CD4-positive, alpha-beta T cell (primary cell): Measurements from ENCODE around the gene AIDA. TPM values are rescaled to one million over a fixed set of nuclear protein-coding genes. Genes with fewer than 3 reads are reported as not detected.

ENCODE experiments used
- ATAC-seq: fragments of 200-7000 bp; cut with Tn5 transposase; one replicate; pipeline ENCODE4 v1.10.0; 2022; ENCODE audit warnings: mild to moderate bottlenecking; ENCODE audit not compliant: poor library complexity
- CTCF ChIA-PET: fragments of 350-600 bp; sonication (Branson Sonifier 250); formaldehyde crosslinking; loops from one replicate; lab custom pipeline; 2021; ENCODE audit warnings: antibody characterized with exemption, inconsistent platforms; lab: Charles Lee
- POLR2A ChIA-PET: fragments of 350-600 bp; sonication (Branson Sonifier 250); formaldehyde crosslinking; loops from one replicate; lab custom pipeline; 2021; ENCODE audit warnings: antibody characterized with exemption, inconsistent platforms; lab: Charles Lee
- DNase-seq, 14 experiments: peaks; one replicate each; pipeline ENCODE4 v3.0.0-alpha.2; 2013 to 2020; ENCODE audit warnings: mixed read lengths in 2 of 14
- H3K27ac ChIP-seq, 2 donors: one replicate each; pipeline versions ENCODE4 v1.5.1 to v1.7.0; 2013; ENCODE audit warnings: low read length in 2 of 2, low read depth in 1 of 2, mild to moderate bottlenecking in 1 of 2
- H3K27me3 ChIP-seq, 2 experiments: 1 replicate in 1 of 2; 2 replicates in 1 of 2; pipeline versions ENCODE4 v1.6.1 to v1.7.0; 2013; ENCODE audit warnings: low read length in 2 of 2, control low read depth in 1 of 2, mild to moderate bottlenecking in 1 of 2, moderate library complexity in 1 of 2; ENCODE audit not compliant: insufficient read depth in 2 of 2, control insufficient read depth in 1 of 2
- H3K36me3 ChIP-seq: one replicate; pipeline ENCODE4 v1.6.1; 2013; ENCODE audit warnings: low read length, control low read depth; ENCODE audit not compliant: insufficient read depth
- H3K4me1 ChIP-seq: one replicate; pipeline ENCODE4 v1.6.1; 2013; ENCODE audit warnings: low read length, control low read depth; ENCODE audit not compliant: insufficient read depth
- H3K4me3 ChIP-seq: one replicate; pipeline ENCODE4 v1.5.1; 2013; ENCODE audit warnings: mild to moderate bottlenecking, low read length, moderate library complexity
- H3K9me3 ChIP-seq, 2 experiments: 1 replicate in 1 of 2; 2 replicates in 1 of 2; pipeline versions ENCODE4 v1.6.1 to v1.7.0; 2013; ENCODE audit warnings: low read length in 2 of 2, mild to moderate bottlenecking in 2 of 2, control low read depth in 1 of 2, moderate library complexity in 1 of 2; ENCODE audit not compliant: control insufficient read depth in 1 of 2, insufficient read depth in 1 of 2
- H3K27ac Mint-ChIP-seq: one replicate; pipeline ENCODE4 v1.8.0; 2020; ENCODE audit warnings: mixed read lengths
- H3K27me3 Mint-ChIP-seq: one replicate; pipeline ENCODE4 v1.8.0; 2021; ENCODE audit warnings: mixed read lengths
- H3K36me3 Mint-ChIP-seq: one replicate; pipeline ENCODE4 v1.8.0; 2021; ENCODE audit warnings: low read depth, mixed read lengths
- H3K4me1 Mint-ChIP-seq: one replicate; pipeline ENCODE4 v1.8.0; 2021; ENCODE audit warnings: low read depth, mixed read lengths
- H3K4me3 Mint-ChIP-seq: one replicate; pipeline ENCODE4 v1.8.0; 2020; ENCODE audit warnings: mild to moderate bottlenecking, mixed read lengths
- H3K9me3 Mint-ChIP-seq: one replicate; pipeline ENCODE4 v1.8.0; 2020; ENCODE audit warnings: mixed read lengths
- intact Hi-C, 2 experiments: fragments of 100-400 bp; cut with DNase I in 1 of 2; cut with micrococcal nuclease in 1 of 2; formaldehyde crosslinking; loops; one replicate each; pipeline versions ENCODE4 v1.15.1 to v1.9.0; 2023 to 2025; cut with DNase I, micrococcal nuclease
- total RNA-seq, 174 experiments: library from RNA in 2 of 174; stranded (reverse) in 2 of 174; gene quantifications; one replicate each; pipeline ENCODE4 v1.2.3 and lab custom pipeline; 2021 to 2026
- TF ChIP-seq, protein P1 (sequence below): fragments of 200-600 bp; IDR thresholded peaks from one replicate; pipeline ENCODE4 v1.8.0; 2022; ENCODE audit warnings: antibody characterized with exemption, mild to moderate bottlenecking

AIDA gene
- total RNA-seq, 2 experiments from 2014 or later, result 23.6 to 25.1 TPM

- DNase-seq (no peak), ATAC-seq (no peak)
- Mint-ChIP-seq H3K9me3 (no peaks in the 10 kb centered on the region), H3K4me3 (peak overlapping the region; percentile 99), H3K27ac (peak overlapping the region; percentile 100), H3K36me3 (peaks cover 69% of the 10 kb centered on the region), H3K4me1 (peaks cover 73% of the 10 kb centered on the region), H3K27me3 (no peaks in the 10 kb centered on the region)
- Histone ChIP-seq H3K4me3 (no peak overlapping the region), H3K36me3 (peaks cover 11% of the 10 kb centered on the region), H3K27me3 (no peaks in the 10 kb centered on the region), H3K27ac (no peak overlapping the region), H3K4me1 (peaks cover 29% of the 10 kb centered on the region), H3K9me3 (no peaks in the 10 kb centered on the region)
- intact Hi-C loops, result loop anchor here in 1 of 2 experiments (2.0 to 10.0 kb wide), 2 partner anchors 65 to 1725 kb away; partner anchors contain the start of gene WDR26
- ChIA-PET POLR2A (interaction anchor here (1.9 to 2.2 kb wide), 2 partner anchors 65 to 120 kb away, joined by 9 to 17 read pairs; partner anchors contain the start of gene TAF1A), CTCF (no interaction called here)
- TF ChIP-seq, protein P1, sequence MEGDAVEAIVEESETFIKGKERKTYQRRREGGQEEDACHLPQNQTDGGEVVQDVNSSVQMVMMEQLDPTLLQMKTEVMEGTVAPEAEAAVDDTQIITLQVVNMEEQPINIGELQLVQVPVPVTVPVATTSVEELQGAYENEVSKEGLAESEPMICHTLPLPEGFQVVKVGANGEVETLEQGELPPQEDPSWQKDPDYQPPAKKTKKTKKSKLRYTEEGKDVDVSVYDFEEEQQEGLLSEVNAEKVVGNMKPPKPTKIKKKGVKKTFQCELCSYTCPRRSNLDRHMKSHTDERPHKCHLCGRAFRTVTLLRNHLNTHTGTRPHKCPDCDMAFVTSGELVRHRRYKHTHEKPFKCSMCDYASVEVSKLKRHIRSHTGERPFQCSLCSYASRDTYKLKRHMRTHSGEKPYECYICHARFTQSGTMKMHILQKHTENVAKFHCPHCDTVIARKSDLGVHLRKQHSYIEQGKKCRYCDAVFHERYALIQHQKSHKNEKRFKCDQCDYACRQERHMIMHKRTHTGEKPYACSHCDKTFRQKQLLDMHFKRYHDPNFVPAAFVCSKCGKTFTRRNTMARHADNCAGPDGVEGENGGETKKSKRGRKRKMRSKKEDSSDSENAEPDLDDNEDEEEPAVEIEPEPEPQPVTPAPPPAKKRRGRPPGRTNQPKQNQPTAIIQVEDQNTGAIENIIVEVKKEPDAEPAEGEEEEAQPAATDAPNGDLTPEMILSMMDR, result no peak
Measured at GRCh38 chr1:222709700-222710153, 2.6 kb downstream of the AIDA start.

- intact Hi-C loops, result no loop called here
- Histone ChIP-seq H3K27me3 (no peaks in the 10 kb centered on the region), H3K27ac (no peak overlapping the region), H3K4me1 (peaks cover 21% of the 10 kb centered on the region), H3K36me3 (peaks cover 34% of the 10 kb centered on the region), H3K4me3 (no peak overlapping the region), H3K9me3 (no peaks in the 10 kb centered on the region)
- CTCF ChIA-PET, result interaction anchor here (0.6 kb wide), 1 partner anchor 63 kb away, joined by 3 read pairs; no protein-coding TSS in a partner anchor
- peaks cover 73% of the 10 kb centered on the region for H3K4me1 Mint-ChIP-seq
- ATAC-seq (no peak), DNase-seq (peak in 1 of 14 experiments; percentile 10)
- peak overlapping the region; percentile 16 for H3K4me3 Mint-ChIP-seq
- POLR2A ChIA-PET, result no interaction called here
- H3K36me3 Mint-ChIP-seq, result peaks cover 73% of the 10 kb centered on the region
- no peaks in the 10 kb centered on the region for H3K27me3 Mint-ChIP-seq
- H3K27ac Mint-ChIP-seq, result no peak overlapping the region
- no peaks in the 10 kb centered on the region for H3K9me3 Mint-ChIP-seq
- TF ChIP-seq, protein P1, result no peak
Measured at GRCh38 chr1:222706815-222707214, 5.5 kb downstream of the AIDA start.

GRCh38 chr1:222704260-222704659, 8.0 kb downstream of the AIDA start:
- Mint-ChIP-seq H3K4me3 (no peak overlapping the region), H3K27ac (peak overlapping the region; percentile 48), H3K36me3 (peaks cover 71% of the 10 kb centered on the region), H3K9me3 (no peaks in the 10 kb centered on the region), H3K27me3 (no peaks in the 10 kb centered on the region), H3K4me1 (peaks cover 54% of the 10 kb centered on the region)
- DNase-seq, result no peak
- peaks cover 12% of the 10 kb centered on the region for H3K4me1 ChIP-seq
- intact Hi-C loops, result no loop called here
- H3K27me3 ChIP-seq, result no peaks in the 10 kb centered on the region
- CTCF ChIA-PET, result interaction anchor here (1.0 kb wide), 1 partner anchor 8 kb away, joined by 5 read pairs; the partner anchor contains the start of genes AIDA and BROX
- H3K36me3 ChIP-seq, result peaks cover 45% of the 10 kb centered on the region
- TF ChIP-seq, protein P1, result no peak
- H3K4me3 ChIP-seq, result no peak overlapping the region
- H3K27ac ChIP-seq, result no peak overlapping the region
- ATAC-seq, result no peak
- POLR2A ChIA-PET, result interaction anchor here (1.3 kb wide), 1 partner anchor 9 kb away, joined by 9 read pairs; no protein-coding TSS in a partner anchor
- H3K9me3 ChIP-seq, result no peaks in the 10 kb centered on the region
